Measurements from ENCODE around the gene COL12A1.

DNA sequence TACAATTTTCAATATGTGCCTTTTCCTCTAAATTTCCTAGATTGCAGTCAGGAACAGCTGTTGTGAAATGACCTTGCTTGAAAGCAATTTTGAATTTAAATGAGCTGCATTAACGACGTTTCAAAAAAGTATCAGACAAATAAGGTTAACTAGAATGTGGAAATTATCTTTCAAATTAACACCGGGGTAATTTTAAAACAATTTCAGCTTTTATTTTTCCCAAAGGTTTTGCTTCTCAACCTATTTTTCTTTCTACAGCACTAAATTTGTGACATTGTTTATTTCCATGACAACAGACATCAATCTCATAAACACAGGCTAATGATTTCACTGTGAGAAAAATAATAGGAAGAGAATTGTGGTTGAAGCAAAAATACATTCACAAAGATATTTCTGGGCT, 38.5 kb downstream of the COL12A1 start:
- TF ChIP-seq GATA2 (IDR thresholded peaks at IDR 0.05; ENCODE audit: low read depth, low read length) (no peak), GATA3 (IDR thresholded peaks at IDR 0.05; ENCODE audit: low read depth, low read length) (no peak)

Data from SH-SY5Y (cell line).